Natural killer cell (primary cell): ENCODE results near the gene EML3. TPM values are rescaled to one million over a fixed set of nuclear protein-coding genes. Genes with fewer than 3 reads are reported as not detected.

Experiments used
- ATAC-seq, 3 donors: fragments of 150-1000 bp in 2 of 3; fragments of 200-7000 bp in 1 of 3; cut with Tn5 transposase; 1 replicate in 1 of 3; 2 replicates in 2 of 3; pipeline ENCODE4 v1.10.0; 2021; ENCODE audit warnings: mild to moderate bottlenecking in 2 of 3, moderate library complexity in 2 of 3
- DNase-seq, 2 donors: peaks; one replicate each; pipeline versions ENCODE4 v3.0.0 to v3.0.0-alpha.2; 2013 to 2021; ENCODE audit warnings: mixed read lengths in 1 of 2
- H3K27ac ChIP-seq: one replicate; pipeline ENCODE4 v1.5.1; 2013; ENCODE audit warnings: mild to moderate bottlenecking, low read length
- H3K27me3 ChIP-seq: one replicate; pipeline ENCODE4 v1.6.1; 2013; ENCODE audit warnings: low read length; ENCODE audit not compliant: control insufficient read depth, insufficient read depth
- H3K36me3 ChIP-seq: one replicate; pipeline ENCODE4 v1.6.1; 2013; ENCODE audit warnings: low read length; ENCODE audit not compliant: control insufficient read depth, insufficient read depth
- H3K4me1 ChIP-seq: one replicate; pipeline ENCODE4 v1.6.1; 2013; ENCODE audit warnings: low read length; ENCODE audit not compliant: control insufficient read depth, insufficient read depth
- H3K4me3 ChIP-seq: one replicate; pipeline ENCODE4 v1.5.1; 2013; ENCODE audit warnings: low read length
- H3K9me3 ChIP-seq: one replicate; pipeline ENCODE4 v1.6.1; 2013; ENCODE audit warnings: low read length; ENCODE audit not compliant: control insufficient read depth, insufficient read depth
- H3K27ac Mint-ChIP-seq, 2 donors: one replicate each; pipeline ENCODE4 v1.8.0; 2022; ENCODE audit warnings: mild to moderate bottlenecking in 2 of 2, mixed read lengths in 2 of 2, moderate library complexity in 1 of 2
- H3K27me3 Mint-ChIP-seq, 2 donors: one replicate each; pipeline ENCODE4 v1.8.0; 2022; ENCODE audit warnings: low read depth in 2 of 2, mixed read lengths in 2 of 2
- H3K36me3 Mint-ChIP-seq: one replicate; pipeline ENCODE4 v1.8.0; 2022; ENCODE audit warnings: mixed read lengths
- H3K4me1 Mint-ChIP-seq, 2 donors: one replicate each; pipeline ENCODE4 v1.8.0; 2022; ENCODE audit warnings: mixed read lengths in 2 of 2
- H3K4me3 Mint-ChIP-seq: one replicate; pipeline ENCODE4 v1.8.0; 2022; ENCODE audit warnings: mild to moderate bottlenecking, moderate library complexity, mixed read lengths
- H3K9me3 Mint-ChIP-seq, 2 donors: one replicate each; pipeline ENCODE4 v1.8.0; 2022; ENCODE audit warnings: mixed read lengths in 2 of 2
- whole genome bisulfite sequencing: methylation state at CpG from one replicate; pipeline ENCODE4 v1.1.7; 2013; ENCODE audit warnings: missing lambda C conversion rate; ENCODE audit not compliant: insufficient coverage; 5-methylcytosine and 5-hydroxymethylcytosine counted together
- intact Hi-C: fragments of 100-400 bp; cut with micrococcal nuclease; formaldehyde crosslinking; loops from one replicate; pipeline ENCODE4 v1.14.2; 2022
- total RNA-seq, 4 donors: library from RNA; stranded (reverse); fragments of 120-200 nt in 1 of 4; gene quantifications; one replicate each; pipeline versions ENCODE4 v1.2.3 to v1.2.4, GENCODE V29; 2013 to 2022
- TF ChIP-seq, protein P1 (sequence below): fragments of 200-600 bp; IDR thresholded peaks from one replicate; pipeline ENCODE4 v1.8.0; 2022; ENCODE audit warnings: antibody characterized with exemption

The EML3 gene
- total RNA-seq, 3 donors from 2014 or later (not counting 1 experiment from before 2014, with no cell fraction given), result 221 to 233 (median 232) TPM

DNA sequence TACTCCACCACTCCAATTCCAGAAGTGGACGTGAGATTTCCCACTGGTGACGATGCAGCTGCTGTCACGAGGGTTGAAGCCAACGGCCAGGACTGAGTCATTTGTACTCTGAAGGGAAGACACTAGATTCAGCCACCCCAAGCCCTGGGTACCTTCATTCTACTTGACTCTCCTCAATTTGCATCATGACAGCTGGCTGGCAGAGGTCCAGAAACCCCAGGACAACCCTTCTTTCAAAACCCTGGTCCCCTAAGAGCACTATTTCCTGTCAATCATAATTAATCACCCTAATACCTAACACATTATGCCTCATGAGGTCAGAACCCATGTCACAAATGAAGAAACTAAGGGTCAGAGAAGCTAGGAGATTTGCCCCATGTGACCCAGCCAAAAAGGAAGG lies 4.9 kb downstream of the EML3 start:
- ATAC-seq (no peak), DNase-seq (no peak)
- no peak overlapping the region for H3K4me3 ChIP-seq
- no peak overlapping the region for H3K4me3 Mint-ChIP-seq
- intact Hi-C loops, result no loop called here
- peaks cover 44% of the 10 kb centered on the region for H3K36me3 ChIP-seq
- H3K36me3 Mint-ChIP-seq, result no peaks in the 10 kb centered on the region
- H3K9me3 Mint-ChIP-seq, result no peaks in the 10 kb centered on the region
- H3K4me1 Mint-ChIP-seq, result peaks cover 26 to 53% of the 10 kb centered on the region in 2 donors
- H3K27ac ChIP-seq, result no peak overlapping the region
- H3K27me3 Mint-ChIP-seq, result no peaks in the 10 kb centered on the region
- H3K27ac Mint-ChIP-seq, result peak overlapping the region in 1 of 2 donors; percentile 20
- no peaks in the 10 kb centered on the region for H3K27me3 ChIP-seq
- H3K9me3 ChIP-seq, result no peaks in the 10 kb centered on the region
- TF ChIP-seq, protein P1, sequence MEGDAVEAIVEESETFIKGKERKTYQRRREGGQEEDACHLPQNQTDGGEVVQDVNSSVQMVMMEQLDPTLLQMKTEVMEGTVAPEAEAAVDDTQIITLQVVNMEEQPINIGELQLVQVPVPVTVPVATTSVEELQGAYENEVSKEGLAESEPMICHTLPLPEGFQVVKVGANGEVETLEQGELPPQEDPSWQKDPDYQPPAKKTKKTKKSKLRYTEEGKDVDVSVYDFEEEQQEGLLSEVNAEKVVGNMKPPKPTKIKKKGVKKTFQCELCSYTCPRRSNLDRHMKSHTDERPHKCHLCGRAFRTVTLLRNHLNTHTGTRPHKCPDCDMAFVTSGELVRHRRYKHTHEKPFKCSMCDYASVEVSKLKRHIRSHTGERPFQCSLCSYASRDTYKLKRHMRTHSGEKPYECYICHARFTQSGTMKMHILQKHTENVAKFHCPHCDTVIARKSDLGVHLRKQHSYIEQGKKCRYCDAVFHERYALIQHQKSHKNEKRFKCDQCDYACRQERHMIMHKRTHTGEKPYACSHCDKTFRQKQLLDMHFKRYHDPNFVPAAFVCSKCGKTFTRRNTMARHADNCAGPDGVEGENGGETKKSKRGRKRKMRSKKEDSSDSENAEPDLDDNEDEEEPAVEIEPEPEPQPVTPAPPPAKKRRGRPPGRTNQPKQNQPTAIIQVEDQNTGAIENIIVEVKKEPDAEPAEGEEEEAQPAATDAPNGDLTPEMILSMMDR, result no peak
- peaks cover 25% of the 10 kb centered on the region for H3K4me1 ChIP-seq
- 74% methylated on average over 4 of the region's 4 CpGs for WGBS

- H3K27ac ChIP-seq, result no peak overlapping the region
- H3K27me3 ChIP-seq, result no peaks in the 10 kb centered on the region
- Mint-ChIP-seq H3K9me3 (no peaks in the 10 kb centered on the region), H3K36me3 (no peaks in the 10 kb centered on the region), H3K4me1 (peaks cover 22 to 50% of the 10 kb centered on the region in 2 donors), H3K27ac (no peak overlapping the region), H3K4me3 (no peak overlapping the region), H3K27me3 (no peaks in the 10 kb centered on the region)
- DNase-seq (no peak), ATAC-seq (no peak)
- H3K36me3 ChIP-seq, result peaks cover 41% of the 10 kb centered on the region
- 97% methylated on average over 15 of the region's 15 CpGs for WGBS
- no peak overlapping the region for H3K4me3 ChIP-seq
- intact Hi-C loops, result no loop called here
- peaks cover 23% of the 10 kb centered on the region for H3K4me1 ChIP-seq
- TF ChIP-seq, protein P1, result no peak
- no peaks in the 10 kb centered on the region for H3K9me3 ChIP-seq
Observed at GRCh38 chr11:62605902-62606301, 6.7 kb downstream of the EML3 start.

- Histone ChIP-seq H3K27ac (no peak overlapping the region), H3K27me3 (no peaks in the 10 kb centered on the region), H3K9me3 (no peaks in the 10 kb centered on the region), H3K36me3 (peaks cover 37% of the 10 kb centered on the region), H3K4me3 (no peak overlapping the region), H3K4me1 (peaks cover 22% of the 10 kb centered on the region)
- H3K27ac Mint-ChIP-seq, result peak overlapping the region in 1 of 2 donors; percentile 53
- TF ChIP-seq, protein P1, result no peak
- peaks cover 24 to 47% of the 10 kb centered on the region in 2 donors for H3K4me1 Mint-ChIP-seq
- no peaks in the 10 kb centered on the region for H3K27me3 Mint-ChIP-seq
- 96% methylated on average over 6 of the region's 6 CpGs for WGBS
- intact Hi-C loops, result no loop called here
- no peaks in the 10 kb centered on the region for H3K9me3 Mint-ChIP-seq
- DNase-seq (no peak), ATAC-seq (no peak)
- no peak overlapping the region for H3K4me3 Mint-ChIP-seq
- H3K36me3 Mint-ChIP-seq, result no peaks in the 10 kb centered on the region
Observed at GRCh38 chr11:62605467-62605866, 7.1 kb downstream of the EML3 start.

DNA sequence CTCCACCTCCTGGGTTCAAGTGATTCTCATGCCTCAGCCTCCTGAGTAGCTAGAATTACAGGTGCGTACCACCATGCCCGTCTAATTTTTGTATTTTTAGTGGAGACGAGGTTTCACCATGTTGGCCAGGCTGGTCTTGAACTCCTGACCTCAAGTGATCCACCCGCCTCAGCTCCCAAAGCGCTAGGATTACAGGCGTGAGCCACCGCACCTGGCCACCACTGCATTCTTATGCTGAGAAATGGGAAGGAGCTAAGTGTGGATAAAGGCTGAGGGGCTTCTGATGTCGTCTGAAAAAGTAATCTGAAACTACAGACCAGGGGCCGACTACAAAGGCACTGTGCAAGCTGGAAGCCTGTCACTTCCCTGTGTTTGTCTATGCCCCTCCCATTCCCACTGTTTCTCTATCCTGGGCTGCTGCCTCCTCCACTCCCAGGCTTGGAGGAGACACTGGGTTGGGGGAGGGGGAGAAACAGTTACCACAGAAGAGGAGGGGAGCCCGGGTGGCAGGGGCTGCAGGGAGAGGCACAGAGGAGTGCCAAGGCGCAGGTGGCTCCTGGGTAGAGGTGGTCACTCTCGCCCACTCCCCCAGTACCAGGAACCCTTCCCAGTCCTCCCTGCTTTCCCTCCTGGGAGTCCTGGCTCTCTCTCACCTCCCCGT lies 8.0 kb downstream of the EML3 start:
- Histone ChIP-seq H3K4me3 (no peak overlapping the region), H3K9me3 (no peaks in the 10 kb centered on the region), H3K36me3 (peaks cover 33% of the 10 kb centered on the region), H3K4me1 (peaks cover 28% of the 10 kb centered on the region), H3K27ac (no peak overlapping the region), H3K27me3 (no peaks in the 10 kb centered on the region)
- H3K27ac Mint-ChIP-seq, result peak overlapping the region in 1 of 2 donors; percentile 53
- H3K27me3 Mint-ChIP-seq, result no peaks in the 10 kb centered on the region
- no peak for ATAC-seq
- 94% methylated on average over 12 of the region's 13 CpGs for WGBS
- H3K4me3 Mint-ChIP-seq, result no peak overlapping the region
- no peaks in the 10 kb centered on the region for H3K36me3 Mint-ChIP-seq
- no peaks in the 10 kb centered on the region for H3K9me3 Mint-ChIP-seq
- no peak for DNase-seq
- TF ChIP-seq, protein P1, result no peak
- intact Hi-C loops, result no loop called here
- peaks cover 27 to 47% of the 10 kb centered on the region in 2 donors for H3K4me1 Mint-ChIP-seq
